Transverse colon (tissue), 4 donors: ENCODE measurements around the gene CBL.

ENCODE experiments used
- CTCF ChIP-seq, 5 experiments: fragments of 200-600 bp in 3 of 5; fragments of 450-650 bp in 2 of 5; sonication (generic) in 3 of 5; IDR thresholded peaks; 1 replicate in 2 of 5; 2 replicates in 3 of 5; pipeline ENCODE4 v1.5.1; 2016 to 2017; ENCODE audit warnings: antibody characterized with exemption in 5 of 5, inconsistent platforms in 3 of 5, mild to moderate bottlenecking in 2 of 5, moderate library complexity in 1 of 5
- EP300 ChIP-seq: sonication (generic); formaldehyde crosslinking; IDR thresholded peaks from one replicate; pipeline ENCODE4 v1.6.1; 2017; ENCODE audit warnings: antibody characterized with exemption, low read depth
- POLR2A ChIP-seq: fragments of 450-650 bp; IDR thresholded peaks from one replicate; pipeline ENCODE4 v1.6.1; 2016; ENCODE audit warnings: antibody characterized with exemption, mild to moderate bottlenecking, moderate library complexity
- POLR2AphosphoS5 ChIP-seq, 3 donors: sonication (generic); formaldehyde crosslinking; IDR thresholded peaks; one replicate each; pipeline ENCODE4 v1.6.1; 2016; ENCODE audit warnings: antibody characterized with exemption in 3 of 3

DNA sequence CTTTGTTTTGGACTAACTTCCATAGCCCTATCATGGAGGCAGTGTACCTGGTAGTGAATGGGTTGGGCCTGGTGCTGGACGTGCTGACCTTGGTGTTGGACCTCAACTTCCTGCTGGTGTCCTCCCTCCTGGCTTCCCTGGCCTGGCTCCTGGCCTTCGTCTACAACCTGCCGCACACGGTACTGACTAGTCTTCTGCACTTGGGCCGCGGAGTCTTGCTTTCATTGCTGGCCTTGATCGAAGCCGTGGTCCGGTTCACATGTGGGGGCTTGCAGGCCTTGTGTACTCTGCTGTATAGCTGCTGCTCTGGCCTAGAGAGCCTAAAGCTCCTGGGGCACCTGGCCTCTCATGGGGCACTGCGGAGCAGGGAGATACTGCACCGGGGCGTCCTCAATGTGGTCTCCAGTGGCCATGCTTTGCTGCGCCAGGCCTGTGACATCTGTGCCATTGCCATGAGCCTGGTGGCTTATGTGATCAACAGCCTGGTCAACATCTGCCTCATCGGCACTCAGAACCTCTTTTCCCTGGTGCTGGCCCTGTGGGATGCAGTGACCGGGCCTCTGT, 129.0 kb downstream of the CBL start:
- no peak for TF ChIP-seq POLR2AphosphoS5 (IDR thresholded peaks at IDR 0.05)
- no peak for TF ChIP-seq CTCF (IDR thresholded peaks at IDR 0.05)
- TF ChIP-seq EP300 = no peak
- TF ChIP-seq POLR2A = no peak
